GM18505 (cell line): ENCODE measurements around the gene CCNQ.

Source experiments
- ATAC-seq: cut with Tn5 transposase; IDR thresholded peaks from one replicate; pipeline ENCODE4 v1.9.1; 2021; ENCODE audit not compliant: unreplicated experiment
- POLR2A ChIP-seq: IDR thresholded peaks from 4 replicates; pipeline ENCODE4 v1.6.1; 2011; ENCODE audit warnings: borderline replicate concordance; ENCODE audit not compliant: insufficient read depth, insufficient read length; ENCODE audit errors: extremely low read depth

Gene CCNQ

GRCh38 chrX:153554519-153555167, 44.3 kb downstream of the CCNQ start:
- TF ChIP-seq POLR2A, result no peak
- ATAC-seq, result no peak

DNA sequence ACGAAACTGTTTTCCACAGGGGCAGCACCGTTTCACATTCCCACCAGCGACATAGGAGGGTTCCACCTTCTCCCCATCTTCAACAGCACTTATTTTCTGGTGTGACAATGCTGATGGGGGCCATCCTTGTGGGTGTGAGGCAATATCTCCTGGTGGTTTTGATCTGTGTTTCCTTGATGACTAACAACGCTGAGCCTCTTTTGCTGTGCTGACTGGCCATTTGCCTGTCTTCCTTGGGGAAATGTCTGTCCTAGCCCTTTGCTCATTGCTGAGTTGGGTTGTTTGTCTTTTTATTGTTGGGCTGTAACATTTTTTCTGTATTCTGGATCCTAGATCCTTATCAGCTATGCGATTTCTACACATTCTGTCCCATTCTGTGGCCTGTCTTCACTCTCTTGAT, 47.8 kb downstream of the CCNQ start:
- no peak for TF ChIP-seq POLR2A
- ATAC-seq, result no peak

DNA sequence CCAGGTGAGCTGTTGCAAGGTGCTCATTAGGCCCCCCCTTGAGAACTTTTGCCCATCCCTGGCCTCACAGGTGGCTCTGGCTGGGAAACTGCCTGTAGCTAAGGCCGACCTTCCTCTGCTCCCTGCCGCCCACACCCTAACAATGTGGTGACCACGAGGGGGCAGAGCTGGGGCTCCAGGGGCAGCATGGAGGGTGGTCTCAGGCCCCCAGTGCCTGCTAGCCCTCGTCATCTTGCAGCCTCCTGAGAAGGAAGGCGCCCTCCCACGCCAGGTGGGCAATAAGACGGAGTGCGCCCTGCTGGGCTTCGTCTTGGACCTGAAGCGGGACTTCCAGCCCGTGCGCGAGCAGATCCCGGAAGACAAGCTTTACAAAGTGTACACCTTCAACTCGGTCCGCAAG, 49.1 kb downstream of the CCNQ start:
- no peak for TF ChIP-seq POLR2A
- no peak for ATAC-seq

- no peak for ATAC-seq
- TF ChIP-seq POLR2A, result no peak
These were observed 49.7 kb downstream of the CCNQ start for GRCh38 chrX:153549231-153549630.

- ATAC-seq, result no peak
- no peak for TF ChIP-seq POLR2A
These were observed 51.7 kb downstream of the CCNQ start for GRCh38 chrX:153547195-153547594.

GRCh38 chrX:153546386-153546785, 52.6 kb downstream of the CCNQ start:
- no peak for TF ChIP-seq POLR2A
- no peak for ATAC-seq

GRCh38 chrX:153544727-153545126, 54.2 kb downstream of the CCNQ start:
- no peak for ATAC-seq
- no peak for TF ChIP-seq POLR2A

GRCh38 chrX:153539979-153540358, 59.0 kb downstream of the CCNQ start:
- ATAC-seq, result no peak
- no peak for TF ChIP-seq POLR2A

- ATAC-seq, result peak; percentile 68
- no peak for TF ChIP-seq POLR2A
These were observed 59.6 kb downstream of the CCNQ start for GRCh38 chrX:153539171-153539978.

DNA sequence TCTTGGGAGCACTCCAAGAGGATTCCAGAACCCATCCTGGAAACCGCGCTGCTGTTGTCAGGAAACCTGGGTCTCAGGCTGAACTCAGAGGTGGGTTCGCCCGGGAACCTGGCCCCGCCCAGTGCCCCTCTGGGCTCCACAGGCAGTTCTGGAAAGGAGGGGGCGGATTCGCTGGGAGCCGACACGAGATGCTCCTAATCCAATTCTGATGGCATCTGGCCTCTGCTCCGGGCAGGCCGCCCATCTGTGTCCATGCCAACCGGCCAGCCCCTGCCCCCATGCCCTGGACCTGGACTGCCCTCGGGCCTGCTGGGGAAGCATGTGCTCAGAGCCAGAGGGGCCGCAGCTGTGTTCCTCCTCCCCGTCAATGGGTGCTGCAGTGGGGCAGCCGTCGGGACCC, 60.5 kb downstream of the CCNQ start:
- no peak for ATAC-seq
- TF ChIP-seq POLR2A, result no peak
